ENCODE data around the gene PSMB7.

PSMB7 gene

DNA sequence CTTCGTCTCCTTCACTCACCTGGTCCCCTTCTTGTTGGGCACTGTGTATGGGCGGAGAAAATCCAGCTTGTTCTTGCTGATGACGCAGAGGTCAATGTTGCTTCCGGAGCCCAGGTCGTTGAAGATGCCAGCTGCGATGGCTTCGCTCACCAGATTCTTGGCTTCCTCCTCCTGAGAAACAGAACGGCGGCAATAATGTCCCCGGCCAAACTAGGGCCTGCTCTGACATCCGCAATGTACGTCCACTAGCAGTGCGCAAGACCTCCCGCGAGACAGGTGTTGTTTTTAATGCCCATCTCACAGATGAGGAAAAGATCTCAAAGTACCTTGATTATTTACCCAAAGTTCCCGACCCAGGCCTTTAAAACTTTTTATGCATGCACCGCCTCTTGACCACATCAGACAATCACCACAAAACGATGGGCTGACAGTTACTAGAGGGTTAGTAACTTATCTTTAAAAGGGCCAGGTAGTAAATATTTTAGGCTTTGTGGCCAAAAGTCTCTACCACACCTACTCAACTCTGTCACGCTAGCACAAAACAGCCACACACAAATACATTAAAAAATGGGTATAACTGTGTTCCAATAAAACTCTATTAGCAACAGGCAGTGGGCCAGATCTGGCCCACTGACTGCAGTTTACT is 58.4 kb downstream of the PSMB7 start:
- DNase-seq (ENCODE audit: low read depth), result no peak

DNA sequence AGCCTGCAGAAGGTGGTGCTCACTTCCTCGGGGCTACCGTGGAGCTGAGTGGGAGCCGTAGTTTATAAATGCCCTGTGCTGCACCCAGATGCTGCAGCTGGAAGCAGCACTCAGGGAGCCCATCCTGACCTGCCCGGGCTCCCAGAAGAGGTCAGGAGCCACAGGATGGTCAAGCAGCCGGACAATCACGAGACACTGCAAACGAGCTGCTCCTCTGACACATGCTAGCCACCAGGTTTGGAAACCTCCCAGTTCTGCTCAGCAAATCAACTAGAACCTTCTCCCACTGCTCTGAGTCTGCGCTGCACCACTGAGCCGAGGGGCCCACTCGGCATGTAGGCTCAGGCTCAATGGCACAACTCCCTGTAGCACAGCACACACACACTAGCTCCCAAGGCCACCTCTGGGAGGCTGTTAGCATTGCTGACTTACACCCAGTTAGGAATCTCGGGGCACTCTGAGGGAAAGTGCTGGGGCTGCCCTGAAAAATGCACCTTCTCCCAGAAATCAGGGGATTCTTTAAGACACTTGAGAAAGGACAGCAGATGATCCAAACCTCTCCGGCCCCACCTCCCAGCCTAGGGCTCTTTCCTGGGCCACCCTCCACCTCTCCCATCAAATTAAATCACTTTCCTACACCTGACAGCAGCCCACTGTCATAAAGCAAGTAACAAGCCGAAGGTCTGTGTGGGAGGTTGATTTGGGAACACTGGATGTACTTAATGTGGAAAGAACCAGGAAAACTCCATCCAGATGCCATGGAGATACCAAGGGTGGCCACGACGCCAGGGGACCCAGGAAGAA is 59.1 kb downstream of the PSMB7 start:
- DNase-seq (ENCODE audit: low read depth), result no peak

DNA sequence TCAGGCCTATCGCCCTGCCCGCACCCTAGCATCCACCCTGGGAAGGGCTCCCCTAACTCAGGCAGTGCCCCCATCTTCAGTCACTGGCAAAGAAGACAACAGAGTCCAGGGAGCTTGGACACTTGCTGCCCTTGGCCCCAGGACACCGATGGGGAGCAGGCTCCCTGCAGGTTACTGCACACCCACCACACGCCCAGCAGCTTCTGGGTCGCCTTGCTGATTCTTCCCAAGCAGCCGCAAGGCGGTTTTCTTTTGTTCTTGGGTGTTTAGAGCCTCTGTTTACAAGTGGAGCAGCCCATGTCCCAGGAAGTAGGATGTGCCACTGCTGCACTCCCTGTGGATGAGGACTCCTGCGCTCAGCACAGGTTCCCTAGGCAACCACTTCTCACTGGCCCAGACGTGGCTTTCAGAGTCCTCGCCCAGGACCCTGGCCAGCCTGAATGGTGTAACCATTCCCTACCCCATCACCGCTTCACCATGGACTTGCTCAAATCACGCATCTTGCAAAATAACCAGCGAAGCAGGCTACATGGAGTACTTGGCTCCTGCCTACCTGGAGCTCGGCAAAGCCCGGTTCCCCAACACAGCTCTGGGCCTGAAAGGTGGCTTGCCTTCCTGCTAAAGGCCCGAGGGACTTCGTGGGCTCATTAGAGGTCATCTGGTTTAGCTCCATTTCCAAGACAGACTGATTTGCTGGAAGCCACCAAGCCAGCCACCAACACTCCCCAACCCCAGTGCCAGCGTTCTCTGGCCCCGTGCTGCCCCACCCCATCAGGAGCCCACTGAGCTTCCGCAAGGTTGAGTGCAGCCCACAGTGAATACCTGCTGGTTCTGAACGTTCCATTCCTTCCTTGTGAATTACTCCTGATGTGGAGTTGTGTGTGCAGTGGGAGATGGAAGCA is 60.0 kb downstream of the PSMB7 start:
- no peak for DNase-seq (ENCODE audit: low read depth)

DNA sequence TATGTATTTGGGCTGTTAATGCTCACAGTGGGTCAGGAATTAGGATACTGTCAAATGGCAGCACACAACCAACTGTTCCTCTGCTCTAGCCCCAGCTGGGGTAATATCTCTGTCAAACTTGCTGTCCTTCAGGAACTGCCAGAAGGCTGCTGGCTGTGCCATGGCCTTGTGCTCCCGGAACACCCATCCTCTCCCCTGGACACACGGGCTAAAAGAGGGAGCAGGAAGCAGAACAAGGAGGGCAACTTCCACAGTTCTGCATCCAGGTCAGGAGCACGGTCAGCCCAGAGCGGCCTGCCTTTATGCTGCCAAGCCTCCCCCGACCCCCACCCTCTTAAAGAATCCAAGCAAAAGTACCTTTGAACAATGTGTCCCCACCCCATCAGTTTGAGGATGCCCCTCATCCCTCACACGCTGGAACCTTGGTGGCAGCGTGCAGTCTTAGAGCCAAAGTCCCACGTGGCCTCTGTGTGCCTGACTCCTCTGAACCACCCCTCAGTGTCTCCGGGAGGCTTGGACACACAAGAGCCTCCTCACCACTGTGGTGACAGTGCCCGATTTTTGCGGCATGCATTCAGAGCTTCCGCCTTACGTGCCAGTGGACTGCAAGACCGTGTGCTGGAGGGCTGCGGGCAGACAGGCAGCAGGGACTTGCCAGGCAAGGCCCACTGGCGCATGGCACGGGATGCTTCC is 60.8 kb downstream of the PSMB7 start:
- DNase-seq (ENCODE audit: low read depth), result no peak

DNA sequence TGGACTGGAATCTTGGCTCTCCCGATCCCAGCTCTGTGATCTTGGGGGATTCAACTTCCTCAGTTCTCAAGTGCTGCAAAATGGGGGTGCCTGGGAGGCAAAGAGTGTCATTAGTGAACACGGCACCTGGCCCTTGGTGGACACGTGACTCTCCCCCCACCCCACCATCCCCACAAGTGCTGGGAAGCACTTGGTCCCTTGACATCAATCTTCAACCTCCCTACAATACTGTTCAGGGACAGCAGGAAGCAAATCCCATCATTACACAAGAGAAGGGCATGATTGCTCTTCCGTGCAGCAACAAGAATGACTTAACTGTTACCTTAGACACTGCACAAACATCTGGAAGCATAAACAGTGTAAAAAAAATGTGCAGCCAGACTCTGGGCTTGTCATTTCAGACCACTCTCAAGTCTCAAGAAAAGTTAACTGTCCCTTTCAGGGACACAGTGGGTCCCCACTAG is 61.4 kb downstream of the PSMB7 start:
- DNase-seq (ENCODE audit: low read depth), result peak; percentile 54

DNA sequence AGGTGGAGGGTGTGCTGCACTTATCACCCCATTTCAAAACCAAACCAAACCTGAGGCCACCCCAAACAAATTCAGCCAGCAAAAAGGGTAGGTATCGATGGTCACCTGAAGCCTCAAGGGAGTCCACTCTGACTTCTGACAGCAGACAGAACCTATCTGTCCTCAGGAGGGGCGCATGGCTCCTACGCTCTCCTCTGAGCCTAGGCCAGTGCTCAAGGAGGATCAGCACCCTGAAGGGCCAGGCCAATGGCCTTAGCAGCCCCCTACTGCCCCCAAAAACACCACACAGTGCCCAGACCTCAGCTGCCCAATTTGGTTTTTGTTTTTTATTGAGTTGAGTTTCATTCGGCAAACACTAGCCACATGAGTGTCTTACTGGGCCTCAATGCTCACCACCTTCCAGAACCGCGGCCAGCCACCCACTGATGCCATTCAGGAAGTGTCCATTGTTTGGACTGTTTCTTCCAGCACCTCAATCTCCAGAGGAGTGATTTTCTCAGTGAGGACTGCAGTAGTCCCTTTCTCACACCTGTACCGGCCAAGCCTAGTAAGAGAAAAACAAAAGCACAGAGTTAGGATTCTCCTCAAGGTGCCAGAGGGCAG is 62.0 kb downstream of the PSMB7 start:
- DNase-seq (ENCODE audit: low read depth), result no peak

DNA sequence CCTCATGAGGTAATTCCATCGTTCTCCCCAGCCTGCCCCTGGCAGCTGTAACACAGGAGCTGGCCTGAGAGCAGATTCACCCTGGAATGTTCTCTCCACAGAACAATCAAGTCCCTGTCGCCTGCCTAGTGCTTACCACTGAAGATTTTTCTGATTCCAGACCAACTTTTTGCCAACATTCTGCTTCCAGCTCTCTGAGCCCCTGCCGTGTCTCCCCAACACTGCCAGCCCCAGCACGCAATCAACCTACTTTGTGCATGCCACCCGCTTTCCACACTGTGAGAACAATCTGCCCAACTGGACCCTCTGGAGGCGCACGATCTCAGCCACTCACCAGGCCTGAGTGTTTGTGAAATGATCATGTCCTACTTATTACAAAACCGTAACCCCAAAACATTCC is 62.6 kb downstream of the PSMB7 start:
- no peak for DNase-seq (ENCODE audit: low read depth)

DNA sequence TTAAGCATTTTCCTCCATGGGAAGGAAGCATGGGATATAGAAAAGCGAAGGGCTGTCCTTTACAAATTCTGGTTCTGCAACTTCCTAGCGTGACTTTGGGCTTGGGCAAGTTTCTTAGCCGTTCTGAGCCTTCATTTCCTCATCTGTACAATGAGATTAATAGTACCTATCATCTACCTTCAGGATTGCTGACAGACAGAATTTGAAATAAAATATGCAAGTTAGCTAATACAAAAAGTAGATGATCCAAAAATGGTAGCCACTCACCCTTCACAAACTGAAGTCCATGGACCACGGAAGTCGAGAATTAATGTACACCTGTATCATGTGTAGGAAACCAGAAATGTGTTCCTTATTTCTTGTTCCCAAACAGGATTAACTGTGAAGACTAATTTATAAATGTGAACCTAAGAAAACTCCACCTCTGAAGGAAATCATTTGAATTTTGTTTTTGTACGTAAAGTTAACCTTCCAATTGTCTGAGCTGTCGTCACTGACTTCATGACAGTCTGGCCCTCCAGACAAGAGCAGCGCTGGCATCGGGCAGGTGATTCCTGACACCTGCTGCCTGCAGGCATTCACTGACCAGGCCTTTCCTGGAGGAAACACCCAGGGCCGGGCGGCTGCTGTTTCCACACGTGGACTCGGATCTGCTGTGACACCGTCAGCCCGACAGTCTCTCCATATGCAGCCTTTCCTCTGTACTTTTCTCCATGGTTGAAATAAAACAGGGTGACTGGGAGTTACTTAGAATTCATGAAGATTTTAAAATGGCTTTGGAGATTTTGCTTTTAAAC is 63.4 kb downstream of the PSMB7 start:
- DNase-seq (ENCODE audit: low read depth), result no peak

DNA sequence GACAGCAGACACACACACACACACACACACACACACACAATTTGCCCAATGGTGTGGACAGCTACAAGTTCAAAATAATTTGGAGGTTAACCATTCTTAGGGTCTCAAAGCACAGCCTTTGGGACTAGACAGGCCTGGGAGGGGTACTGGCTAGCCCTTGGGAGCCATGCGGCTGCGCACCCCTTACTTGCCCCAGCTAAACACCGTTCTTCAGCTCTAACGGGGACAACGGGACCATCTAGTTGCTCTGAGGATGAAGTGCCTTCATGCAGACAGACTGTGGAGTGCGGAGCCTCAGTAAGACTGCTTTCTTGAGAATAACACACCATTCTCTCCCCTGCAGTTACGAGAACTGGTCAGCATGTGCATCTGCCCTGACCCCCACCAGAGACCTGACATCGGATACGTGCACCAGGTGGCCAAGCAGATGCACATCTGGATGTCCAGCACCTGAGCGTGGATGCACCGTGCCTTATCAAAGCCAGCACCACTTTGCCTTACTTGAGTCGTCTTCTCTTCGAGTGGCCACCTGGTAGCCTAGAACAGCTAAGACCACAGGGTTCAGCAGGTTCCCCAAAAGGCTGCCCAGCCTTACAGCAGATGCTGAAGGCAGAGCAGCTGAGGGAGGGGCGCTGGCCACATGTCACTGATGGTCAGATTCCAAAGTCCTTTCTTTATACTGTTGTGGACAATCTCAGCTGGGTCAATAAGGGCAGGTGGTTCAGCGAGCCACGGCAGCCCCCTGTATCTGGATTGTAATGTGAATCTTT is 64.6 kb downstream of the PSMB7 start:
- no peak for DNase-seq (ENCODE audit: low read depth)

DNA sequence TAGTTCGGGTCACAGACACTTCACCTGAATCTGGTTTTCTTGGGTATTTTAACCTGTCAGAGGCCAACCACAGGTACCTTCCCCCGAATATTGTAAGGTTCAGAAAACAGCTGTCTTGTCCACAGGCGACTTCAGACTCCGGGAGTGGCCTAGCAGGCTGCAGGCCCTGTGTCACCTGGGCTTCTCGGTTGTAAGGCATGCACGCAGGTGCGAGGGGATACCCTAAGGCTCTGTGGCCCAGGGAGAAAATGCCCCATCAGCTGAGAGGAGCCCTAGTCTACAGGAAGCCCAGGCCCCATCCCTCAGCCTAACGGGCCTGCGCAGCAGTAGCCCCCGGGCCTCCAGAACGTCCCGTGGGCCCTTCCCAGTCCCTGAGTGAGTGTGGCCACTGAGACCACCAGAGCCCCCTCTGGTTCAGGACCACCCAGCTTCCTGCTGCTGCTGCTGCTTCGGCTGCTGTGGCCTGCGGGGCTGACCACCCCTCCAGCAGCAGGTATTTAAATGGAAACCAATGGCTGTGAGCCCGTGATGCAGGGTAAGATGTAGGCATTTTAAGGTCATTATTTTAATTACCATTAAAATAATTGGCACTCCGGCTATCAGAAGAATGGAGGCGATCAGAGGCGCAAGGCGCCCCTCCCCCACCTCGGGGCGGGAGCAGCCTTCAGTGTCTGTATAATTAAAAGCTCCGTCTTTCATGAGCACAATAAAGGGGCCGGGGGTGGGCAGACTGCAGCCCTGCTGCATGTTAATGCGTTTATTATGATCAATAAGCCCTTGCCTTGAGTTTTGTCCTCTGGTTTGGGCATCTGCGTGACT is 65.4 kb downstream of the PSMB7 start:
- DNase-seq (ENCODE audit: low read depth), result no peak

DNA sequence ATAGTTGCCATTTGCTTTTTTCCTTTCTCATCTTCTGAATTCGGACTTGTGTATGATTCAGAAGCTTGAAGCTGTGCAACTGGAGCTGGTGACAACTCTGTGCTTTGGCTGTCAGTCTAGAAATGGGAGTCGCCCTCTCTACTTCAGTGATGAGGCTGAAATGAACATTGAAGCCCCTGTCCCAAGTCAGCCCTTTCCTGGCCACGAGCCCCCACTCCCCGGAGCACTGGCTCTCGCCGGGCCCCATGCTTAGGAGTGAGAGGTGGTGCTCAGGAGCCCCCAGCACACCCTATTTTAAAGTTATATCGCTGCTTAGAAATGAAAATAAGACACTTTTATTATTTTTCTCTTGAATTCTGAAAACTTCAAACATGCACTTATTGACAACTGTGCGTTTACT is 66.0 kb downstream of the PSMB7 start:
- no peak for DNase-seq (ENCODE audit: low read depth)

DNA sequence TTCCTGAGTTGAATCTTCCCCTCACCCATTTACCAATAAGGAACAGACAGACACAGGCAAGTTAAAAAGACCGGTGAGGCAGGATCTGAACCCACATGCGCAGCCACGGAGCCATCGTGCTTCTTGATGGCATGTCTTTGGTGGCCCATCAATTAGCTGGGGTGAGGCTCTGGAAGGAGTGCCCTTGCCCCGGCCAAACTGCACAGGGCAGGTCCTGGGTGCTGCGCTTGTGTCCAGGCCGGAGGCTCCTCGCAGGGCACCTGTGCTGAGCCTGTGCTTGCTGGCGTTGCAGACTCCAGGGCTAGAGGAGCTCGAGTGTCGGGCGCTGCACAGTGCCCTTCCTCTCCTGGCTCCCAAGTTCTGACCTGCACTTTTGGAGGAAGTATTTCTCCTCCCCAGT is 66.4 kb downstream of the PSMB7 start:
- DNase-seq (ENCODE audit: low read depth), result no peak

DNA sequence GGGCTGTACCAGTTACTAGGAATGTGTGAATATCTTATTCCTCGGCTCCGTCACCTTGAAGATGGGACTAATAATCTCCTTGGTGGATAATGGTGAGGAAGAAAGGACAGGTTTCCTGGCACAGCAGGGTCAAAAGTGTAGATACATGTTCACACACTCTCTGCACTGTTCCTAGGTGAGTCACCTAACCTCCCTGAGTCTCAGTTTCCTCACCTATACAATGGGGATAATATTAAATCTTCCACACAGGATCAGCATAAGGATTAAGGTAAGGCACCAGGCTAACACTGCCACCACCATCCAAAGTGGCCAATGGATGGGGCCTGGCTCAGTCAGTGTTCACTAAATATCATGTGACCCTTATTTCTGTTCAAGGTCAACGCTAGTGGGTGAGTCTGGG is 66.9 kb downstream of the PSMB7 start:
- no peak for DNase-seq (ENCODE audit: low read depth)

DNA sequence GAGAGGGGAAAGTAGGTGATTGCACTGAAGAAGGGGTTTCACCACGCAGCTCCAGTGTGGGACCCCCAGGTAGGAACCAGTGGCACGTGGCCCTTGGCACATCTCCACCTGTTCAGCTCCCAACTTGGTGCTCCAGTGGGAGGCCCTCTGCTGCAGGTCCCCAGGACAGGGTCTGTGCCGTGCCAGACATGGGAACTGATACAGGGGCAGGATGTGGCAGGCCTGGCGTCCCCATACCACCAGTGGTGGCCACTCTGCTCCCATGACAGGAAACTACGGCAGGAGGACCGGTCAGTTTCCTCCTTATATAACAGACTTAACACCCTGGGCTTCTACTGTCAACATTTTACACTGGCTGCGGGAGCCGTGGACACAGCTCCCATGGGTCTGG is 67.3 kb downstream of the PSMB7 start:
- DNase-seq (ENCODE audit: low read depth), result no peak

DNA sequence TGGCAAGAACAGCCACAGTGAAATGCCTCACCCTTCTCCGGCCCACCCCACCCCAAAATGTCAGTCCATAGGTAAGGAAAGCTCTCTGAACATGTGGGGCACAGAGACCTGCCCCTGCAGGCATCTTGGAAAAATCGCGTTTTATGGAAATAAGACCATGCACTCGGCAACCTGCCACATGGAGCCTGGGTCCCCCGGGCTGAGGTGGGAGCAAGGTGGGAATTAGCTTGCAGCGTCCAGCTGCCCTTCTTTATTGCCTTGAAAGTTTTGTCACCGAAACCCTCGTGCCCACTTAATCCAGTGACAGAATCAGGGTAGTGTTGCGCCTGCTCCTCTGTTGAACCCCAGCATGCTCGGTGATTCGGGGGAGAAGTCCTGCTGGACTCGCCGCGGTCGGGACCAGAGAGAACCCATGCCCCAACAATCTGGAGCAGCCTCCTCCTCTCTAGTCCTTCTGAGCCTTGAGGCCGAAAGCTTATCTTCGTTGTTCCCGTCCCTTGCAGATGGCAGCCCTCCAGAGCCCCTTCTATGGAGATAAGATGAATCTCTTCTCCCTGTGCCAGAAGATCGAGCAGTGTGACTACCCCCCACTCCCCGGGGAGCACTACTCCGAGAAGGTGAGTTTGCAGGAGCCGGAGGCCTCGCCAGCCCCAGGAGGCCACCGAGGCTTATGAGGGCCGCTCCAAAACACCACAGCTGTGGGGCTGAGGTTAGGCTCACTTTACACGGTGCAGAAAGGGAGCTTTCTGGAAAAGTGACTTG is 67.9 kb downstream of the PSMB7 start:
- no peak for DNase-seq (ENCODE audit: low read depth)

DNA sequence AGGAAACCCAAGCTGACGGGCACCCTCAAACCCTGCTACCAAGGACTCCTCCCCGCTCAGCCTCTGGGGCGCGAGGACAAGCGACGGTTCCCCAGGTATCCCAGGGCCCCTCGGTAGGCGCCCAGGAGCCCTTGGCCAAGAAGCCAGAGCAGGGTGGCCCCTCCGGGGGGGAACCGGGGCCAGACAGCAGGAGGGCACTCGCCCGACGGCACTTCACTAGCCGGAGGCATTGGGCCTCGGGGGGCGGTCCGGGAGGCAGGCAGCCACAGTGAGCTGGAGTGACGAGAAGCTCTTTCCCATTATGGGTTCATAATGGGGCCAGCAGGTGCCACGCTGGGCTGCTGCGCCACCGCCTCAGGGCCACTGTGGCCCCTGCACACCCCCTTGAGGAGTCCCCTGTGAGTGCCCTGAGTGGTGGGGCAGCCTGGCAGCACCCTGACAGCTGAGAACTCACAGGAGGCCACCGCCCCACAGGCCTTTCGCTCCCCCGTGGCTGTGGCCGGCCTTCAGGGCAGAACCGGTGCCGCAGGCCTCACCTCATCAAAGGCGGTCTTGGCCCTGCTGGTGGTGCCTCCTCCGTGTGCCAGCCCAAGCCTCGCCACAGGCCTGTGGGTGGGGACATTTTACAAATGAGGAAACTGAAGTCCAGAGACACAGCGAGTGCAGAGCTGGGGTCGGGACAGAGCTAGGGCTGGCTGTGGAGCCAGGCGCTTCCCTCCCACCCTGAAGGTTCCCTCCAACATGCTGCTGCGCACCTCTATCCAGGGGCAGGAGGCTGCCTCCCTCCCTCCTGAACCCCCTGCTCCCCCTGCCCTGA is 68.7 kb downstream of the PSMB7 start:
- DNase-seq (ENCODE audit: low read depth), result no peak

DNA sequence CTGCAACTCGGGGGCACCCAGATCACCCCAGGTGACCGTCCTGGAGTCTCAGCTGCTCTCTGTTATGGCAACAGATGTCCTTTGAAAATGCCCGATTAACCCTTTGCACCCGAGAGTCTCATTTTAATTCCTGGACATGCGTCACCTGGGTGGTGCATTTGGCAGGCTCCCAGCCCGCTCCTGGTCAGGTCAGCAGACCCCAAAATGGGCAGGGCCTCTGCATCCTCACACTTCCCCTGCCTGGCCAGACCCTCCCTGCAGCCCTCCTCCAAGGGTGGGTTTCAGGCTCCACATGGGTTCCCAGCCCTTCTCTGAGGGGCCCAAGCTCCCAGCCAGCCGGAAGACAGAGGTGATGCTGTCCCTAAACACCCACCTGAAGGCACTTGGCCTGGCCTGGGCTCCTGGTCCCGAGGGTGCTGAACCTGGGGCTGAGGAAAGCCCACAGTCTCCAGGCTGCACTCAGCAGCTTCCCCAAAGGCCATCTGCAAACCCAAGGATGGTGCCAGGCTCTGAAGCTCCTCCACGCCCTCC is 69.4 kb downstream of the PSMB7 start:
- no peak for DNase-seq (ENCODE audit: low read depth)
